Breast epithelium (tissue), 3 donors: ENCODE data around the gene VPS33B.

Experiments
- CTCF ChIP-seq, 3 donors: fragments of 450-650 bp; IDR thresholded peaks; one replicate each; pipeline ENCODE4 v1.5.1; 2016 to 2017; ENCODE audit warnings: antibody characterized with exemption in 3 of 3, mild to moderate bottlenecking in 3 of 3, moderate library complexity in 3 of 3
- POLR2A ChIP-seq: fragments of 450-650 bp; IDR thresholded peaks from one replicate; pipeline ENCODE4 v1.6.1; 2016; ENCODE audit warnings: antibody characterized with exemption, mild to moderate bottlenecking, moderate library complexity

GRCh38 chr15:91061997-91062396, 39.6 kb upstream of the VPS33B start:
- TF ChIP-seq POLR2A (no peak), CTCF (IDR thresholded peaks at IDR 0.05) (no peak)
